ENCODE results near the gene FOXP1. TPM values are rescaled to one million over a fixed set of nuclear protein-coding genes. Genes with fewer than 3 reads are reported as not detected.
A peak's percentile ranks its signal among the peaks of the same experiment; 100 is the strongest.

The FOXP1 gene
- total RNA-seq, 2 donors from 2014 or later: 119 to 199 TPM

- no peak for ATAC-seq
- peaks cover 0 to 7% of the 10 kb centered on the region in 2 donors for H3K9me3 Mint-ChIP-seq
Observed at GRCh38 chr3:71152039-71152891, 431.3 kb downstream of the FOXP1 start.

GRCh38 chr3:71149959-71150954 is 433.3 kb downstream of the FOXP1 start:
- ATAC-seq (peak; percentile 86 to 90), DNase-seq (ENCODE audit: low spot score in 2 of 2) (no peak)
- Mint-ChIP-seq H3K9me3 (no peaks in the 10 kb centered on the region), H3K27ac (peak overlapping the region; percentile 76 to 95), H3K36me3 (no peaks in the 10 kb centered on the region)

More at GRCh38 chr3:71152039-71152891, 431.3 kb downstream of the FOXP1 start:
- Mint-ChIP-seq H3K36me3 (peaks cover 12 to 15% of the 10 kb centered on the region in 2 donors), H3K27ac (no peak overlapping the region)
- no peak for DNase-seq (ENCODE audit: low spot score in 2 of 2)

GRCh38 chr3:71148455-71149060 is 435.0 kb downstream of the FOXP1 start:
- no peaks in the 10 kb centered on the region for H3K36me3 Mint-ChIP-seq
- no peak overlapping the region for H3K27ac Mint-ChIP-seq
- DNase-seq (ENCODE audit: low spot score in 2 of 2): no peak
- ATAC-seq: no peak
- no peaks in the 10 kb centered on the region for H3K9me3 Mint-ChIP-seq

GRCh38 chr3:71146673-71147072 is 436.9 kb downstream of the FOXP1 start:
- DNase-seq (ENCODE audit: low spot score in 2 of 2) (no peak), ATAC-seq (no peak)
- H3K27ac Mint-ChIP-seq: peak overlapping the region in 1 of 2 donors; percentile 6
- no peaks in the 10 kb centered on the region for H3K9me3 Mint-ChIP-seq
- peaks cover 6% of the 10 kb centered on the region in 2 donors for H3K36me3 Mint-ChIP-seq

GRCh38 chr3:71145954-71146353 is 437.6 kb downstream of the FOXP1 start:
- ATAC-seq (no peak), DNase-seq (ENCODE audit: low spot score in 2 of 2) (no peak)
- H3K9me3 Mint-ChIP-seq: peaks cover 4 to 5% of the 10 kb centered on the region in 2 donors
- H3K27ac Mint-ChIP-seq: peak overlapping the region in 1 of 2 donors; percentile 56
- H3K36me3 Mint-ChIP-seq: peaks cover 10 to 13% of the 10 kb centered on the region in 2 donors

GRCh38 chr3:71144525-71145253 is 438.8 kb downstream of the FOXP1 start:
- Mint-ChIP-seq H3K9me3 (peaks cover 4 to 5% of the 10 kb centered on the region in 2 donors), H3K27ac (no peak overlapping the region), H3K36me3 (peaks cover 10 to 19% of the 10 kb centered on the region in 2 donors)
- DNase-seq (ENCODE audit: low spot score in 2 of 2): no peak
- peak; percentile 37 to 44 for ATAC-seq

GRCh38 chr3:71143493-71143892 is 440.0 kb downstream of the FOXP1 start:
- Mint-ChIP-seq H3K36me3 (peaks cover 10 to 19% of the 10 kb centered on the region in 2 donors), H3K9me3 (peaks cover 4 to 5% of the 10 kb centered on the region in 2 donors), H3K27ac (peak overlapping the region in 1 of 2 donors; percentile 25)
- DNase-seq (ENCODE audit: low spot score in 2 of 2): no peak
- no peak for ATAC-seq

- peak overlapping the region; percentile 4 to 65 for H3K27ac Mint-ChIP-seq
- peaks cover 10 to 19% of the 10 kb centered on the region in 2 donors for H3K36me3 Mint-ChIP-seq
- ATAC-seq (peak in 1 of 2 donors; percentile 31), DNase-seq (ENCODE audit: low spot score in 2 of 2) (no peak)
- H3K9me3 Mint-ChIP-seq: peaks cover 4 to 5% of the 10 kb centered on the region in 2 donors
Observed at GRCh38 chr3:71142441-71143161, 440.9 kb downstream of the FOXP1 start.

GRCh38 chr3:71140477-71140876 is 443.1 kb downstream of the FOXP1 start:
- no peak for DNase-seq (ENCODE audit: low spot score in 2 of 2)
- peak overlapping the region in 1 of 2 donors; percentile 78 for H3K27ac Mint-ChIP-seq
- H3K9me3 Mint-ChIP-seq: peaks cover 4 to 5% of the 10 kb centered on the region in 2 donors
- H3K36me3 Mint-ChIP-seq: peaks cover 10 to 19% of the 10 kb centered on the region in 2 donors
- ATAC-seq: no peak

- H3K27ac Mint-ChIP-seq: peak overlapping the region in 1 of 2 donors; percentile 15
- ATAC-seq (no peak), DNase-seq (ENCODE audit: low spot score in 2 of 2) (no peak)
- H3K36me3 Mint-ChIP-seq: peaks cover 10 to 19% of the 10 kb centered on the region in 2 donors
- H3K9me3 Mint-ChIP-seq: peaks cover 4 to 5% of the 10 kb centered on the region in 2 donors
Observed at GRCh38 chr3:71139496-71139895, 444.0 kb downstream of the FOXP1 start.

GRCh38 chr3:71138410-71138809 is 445.1 kb downstream of the FOXP1 start:
- DNase-seq (ENCODE audit: low spot score in 2 of 2): no peak
- peaks cover 4 to 5% of the 10 kb centered on the region in 2 donors for H3K9me3 Mint-ChIP-seq
- no peak overlapping the region for H3K27ac Mint-ChIP-seq
- peaks cover 12 to 19% of the 10 kb centered on the region in 2 donors for H3K36me3 Mint-ChIP-seq
- no peak for ATAC-seq

- H3K9me3 Mint-ChIP-seq: peaks cover 1 to 2% of the 10 kb centered on the region in 2 donors
- ATAC-seq (no peak), DNase-seq (ENCODE audit: low spot score in 2 of 2) (no peak)
- no peak overlapping the region for H3K27ac Mint-ChIP-seq
- peaks cover 8% of the 10 kb centered on the region in 2 donors for H3K36me3 Mint-ChIP-seq
Observed at GRCh38 chr3:71136276-71136675, 447.3 kb downstream of the FOXP1 start.

GRCh38 chr3:71135373-71136088 is 448.0 kb downstream of the FOXP1 start:
- no peaks in the 10 kb centered on the region for H3K9me3 Mint-ChIP-seq
- peaks cover 3 to 9% of the 10 kb centered on the region in 2 donors for H3K36me3 Mint-ChIP-seq
- peak overlapping the region in 1 of 2 donors; percentile 71 for H3K27ac Mint-ChIP-seq
- DNase-seq (ENCODE audit: low spot score in 2 of 2) (no peak), ATAC-seq (no peak)

GRCh38 chr3:71134521-71134920 is 449.0 kb downstream of the FOXP1 start:
- ATAC-seq: no peak
- DNase-seq (ENCODE audit: low spot score in 2 of 2): no peak
- H3K9me3 Mint-ChIP-seq: no peaks in the 10 kb centered on the region
- peak overlapping the region; percentile 69 to 71 for H3K27ac Mint-ChIP-seq
- peaks cover 0 to 18% of the 10 kb centered on the region in 2 donors for H3K36me3 Mint-ChIP-seq

Measured in activated naive CD4-positive, alpha-beta T cell treated with anti-CD3 and anti-CD28 coated beads, Interleukin-2, amount 50 U/mL, for 72 hours (primary cell).